GM19328 (cell line): ENCODE results near the gene IL13.
"Not testable (repeated sequence)": the region's sequence is repeated elsewhere in the genome, so short reads cannot be mapped to it uniquely, and the experiment has no call there.

Source experiments
- ATAC-seq: cut with Tn5 transposase; IDR thresholded peaks from one replicate; pipeline ENCODE4 v1.9.1; 2021; ENCODE audit warnings: mild to moderate bottlenecking, moderate library complexity; ENCODE audit not compliant: unreplicated experiment

IL13 gene

GRCh38 chr5:132687995-132688394, 30.0 kb downstream of the IL13 start:
- ATAC-seq = no peak

GRCh38 chr5:132688536-132689339, 30.8 kb downstream of the IL13 start:
- ATAC-seq = no peak

GRCh38 chr5:132689513-132689912, 31.5 kb downstream of the IL13 start:
- no peak for ATAC-seq

GRCh38 chr5:132690156-132690555, 32.2 kb downstream of the IL13 start:
- no peak for ATAC-seq

- not testable (repeated sequence) for ATAC-seq
Observed at GRCh38 chr5:132691755-132692631, 34.0 kb downstream of the IL13 start.

GRCh38 chr5:132692632-132692967, 34.6 kb downstream of the IL13 start:
- ATAC-seq = no peak

- ATAC-seq = no peak
Observed at GRCh38 chr5:132695956-132696355, 38.0 kb downstream of the IL13 start.

GRCh38 chr5:132704875-132705274, 46.9 kb downstream of the IL13 start:
- no peak for ATAC-seq

GRCh38 chr5:132708645-132709044, 50.7 kb downstream of the IL13 start:
- ATAC-seq = no peak
